Sigmoid colon (tissue), 7 donors: ENCODE data around the gene MRPL21. TPM values are rescaled to one million over a fixed set of nuclear protein-coding genes. Genes with fewer than 3 reads are reported as not detected.

Experiments used
- DNase-seq: peaks from one replicate; pipeline ENCODE4 v3.0.0-alpha.2; 2019
- H3K27ac ChIP-seq, 4 donors: fragments of 200-600 bp; sonication (generic); one replicate each; pipeline ENCODE4 v1.5.1; 2016 to 2019; ENCODE audit warnings: mild to moderate bottlenecking in 1 of 4
- H3K27me3 ChIP-seq, 3 donors: fragments of 200-600 bp; sonication (generic); one replicate each; pipeline ENCODE4 v1.5.1; 2019; ENCODE audit warnings: mild to moderate bottlenecking in 1 of 3
- H3K36me3 ChIP-seq, 4 donors: fragments of 200-600 bp; sonication (generic); one replicate each; pipeline ENCODE4 v1.5.1; 2016 to 2019
- H3K4me1 ChIP-seq, 4 donors: fragments of 200-600 bp; sonication (generic); one replicate each; pipeline ENCODE4 v1.5.1; 2017 to 2019
- H3K4me3 ChIP-seq, 4 donors: fragments of 200-600 bp; sonication (generic); one replicate each; pipeline ENCODE4 v1.5.1; 2017 to 2019; ENCODE audit warnings: mild to moderate bottlenecking in 2 of 4, moderate library complexity in 1 of 4
- H3K9me3 ChIP-seq, 4 donors: fragments of 200-600 bp in 3 of 4; sonication (generic) in 3 of 4; one replicate each; pipeline versions ENCODE4 v1.5.1 to v1.6.1; 2013 to 2019
- CTCF ChIP-seq, 4 experiments: fragments of 450-650 bp in 3 of 4; fragments of 200-600 bp in 1 of 4; IDR thresholded peaks; one replicate each; pipeline ENCODE4 v1.5.1; 2016 to 2019; ENCODE audit warnings: antibody characterized with exemption in 4 of 4, mild to moderate bottlenecking in 3 of 4, moderate library complexity in 2 of 4
- EP300 ChIP-seq, 4 donors: sonication (generic); formaldehyde crosslinking; IDR thresholded peaks; one replicate each; pipeline ENCODE4 v1.6.1; 2017; ENCODE audit warnings: antibody characterized with exemption in 4 of 4
- POLR2A ChIP-seq, 2 donors: fragments of 450-650 bp; IDR thresholded peaks; one replicate each; pipeline ENCODE4 v1.6.1; 2016; ENCODE audit warnings: antibody characterized with exemption in 2 of 2, mild to moderate bottlenecking in 2 of 2, moderate library complexity in 2 of 2
- POLR2AphosphoS5 ChIP-seq, 4 donors: sonication (generic); formaldehyde crosslinking; IDR thresholded peaks; one replicate each; pipeline ENCODE4 v1.6.1; 2017; ENCODE audit warnings: antibody characterized with exemption in 4 of 4
- WGBS, 2 donors: extraction: QIAGEN DNeasy Blood & Tissue Kit; methylation state at CpG; one replicate each; pipeline ENCODE4 v1.1.7; 2013; 5-methylcytosine and 5-hydroxymethylcytosine counted together
- intact Hi-C: fragments of 100-400 bp; cut with DNase I; formaldehyde crosslinking; loops from one replicate; pipeline ENCODE4 v1.15.1; 2023
- polyA plus RNA-seq, 3 donors: library from polyadenylated mRNA; stranded (reverse); fragments of 200-250 nt; gene quantifications; one replicate each; pipeline ENCODE4 v1.2.3, GENCODE V29; 2013
- total RNA-seq, 4 donors: library from RNA; depleted of rRNA; stranded (reverse); fragments of >200 nt; gene quantifications; one replicate each; pipeline ENCODE4 v1.1.0, GENCODE V29; 2016
- donor health status: healthy with polysubstance abuse.
- donor health status: Bipolar disorder and iron deficiency.
- donor health status: healthy.

MRPL21 gene
- total and polyA plus RNA-seq, 7 donors, result 53.7 to 134 (median 99.1) TPM

GRCh38 chr11:68942095-68942620, 38.5 kb upstream of the MRPL21 start:
- Histone ChIP-seq H3K4me1 (peaks cover 0 to 93% (median 73%) of the 10 kb centered on the region in 4 donors), H3K9me3 (no peaks in the 10 kb centered on the region), H3K36me3 (peaks cover under 1 to 34% (median 19%) of the 10 kb centered on the region in 4 donors), H3K4me3 (no peak overlapping the region), H3K27me3 (no peaks in the 10 kb centered on the region), H3K27ac (peak overlapping the region; percentile 90 to 94 (median 92))
- WGBS, 2 donors, result 78 to 80% methylated on average over 11 of the region's 11 CpGs
- DNase-seq, result no peak
- intact Hi-C loops, result no loop called here
- TF ChIP-seq POLR2AphosphoS5 (IDR thresholded peaks at IDR 0.05), result peak in 1 of 4 donors; percentile 2
- TF ChIP-seq EP300 (IDR thresholded peaks at IDR 0.05), result no peak

- Histone ChIP-seq H3K27me3 (no peaks in the 10 kb centered on the region), H3K36me3 (peaks cover 7 to 41% (median 26%) of the 10 kb centered on the region in 4 donors), H3K4me3 (no peak overlapping the region), H3K9me3 (no peaks in the 10 kb centered on the region), H3K27ac (peak overlapping the region; percentile 90 to 94 (median 92)), H3K4me1 (peaks cover 0 to 86% (median 72%) of the 10 kb centered on the region in 4 donors)
- WGBS, 2 donors, result 89 to 92% methylated on average over 18 of the region's 18 CpGs
- TF ChIP-seq POLR2AphosphoS5 (IDR thresholded peaks at IDR 0.05) (peak in 2 of 4 donors; percentile 36 to 37), POLR2A (IDR thresholded peaks at IDR 0.05) (no peak)
- intact Hi-C loops, result no loop called here
- DNase-seq, result no peak
Measured at GRCh38 chr11:68941324-68942094, 37.9 kb upstream of the MRPL21 start.

- peak overlapping the region; percentile 90 to 94 (median 92) for H3K27ac ChIP-seq
- H3K36me3 ChIP-seq, result peaks cover 12 to 48% (median 33%) of the 10 kb centered on the region in 4 donors
- intact Hi-C loops, result no loop called here
- no peak for DNase-seq
- no peak overlapping the region for H3K4me3 ChIP-seq
- 91 to 95% methylated on average over 20 of the region's 20 CpGs for WGBS, 2 donors
- TF ChIP-seq CTCF (IDR thresholded peaks at IDR 0.05) (no peak), EP300 (IDR thresholded peaks at IDR 0.05) (no peak), POLR2A (IDR thresholded peaks at IDR 0.05) (no peak), POLR2AphosphoS5 (IDR thresholded peaks at IDR 0.05) (no peak)
- no peaks in the 10 kb centered on the region for H3K27me3 ChIP-seq
- peaks cover 0 to 79% (median 70%) of the 10 kb centered on the region in 4 donors for H3K4me1 ChIP-seq
- H3K9me3 ChIP-seq, result no peaks in the 10 kb centered on the region
Measured at GRCh38 chr11:68940651-68941323, 37.2 kb upstream of the MRPL21 start.

GRCh38 chr11:68939583-68940555, 36.2 kb upstream of the MRPL21 start:
- Histone ChIP-seq H3K4me1 (peaks cover 0 to 80% (median 71%) of the 10 kb centered on the region in 4 donors), H3K4me3 (no peak overlapping the region), H3K27ac (peak overlapping the region; percentile 90 to 94 (median 92)), H3K27me3 (no peaks in the 10 kb centered on the region), H3K9me3 (no peaks in the 10 kb centered on the region), H3K36me3 (peaks cover 12 to 56% (median 35%) of the 10 kb centered on the region in 4 donors)
- 86 to 87% methylated on average over 33 of the region's 33 CpGs for WGBS, 2 donors
- DNase-seq, result no peak
- TF ChIP-seq EP300 (IDR thresholded peaks at IDR 0.05) (no peak), POLR2AphosphoS5 (IDR thresholded peaks at IDR 0.05) (no peak), POLR2A (IDR thresholded peaks at IDR 0.05) (no peak), CTCF (IDR thresholded peaks at IDR 0.05) (no peak)
- intact Hi-C loops, result no loop called here
